CD4-positive, alpha-beta T cell treated with Interleukin-15 for 1 hour (primary cell): ENCODE data around the gene SUSD2.
"Not testable (repeated sequence)": the region's sequence is repeated elsewhere in the genome, so short reads cannot be mapped to it uniquely, and the experiment has no call there.

Experiments used
- DNase-seq: peaks from one replicate; pipeline ENCODE4 v3.0.0-alpha.2; 2020

Gene SUSD2

DNA sequence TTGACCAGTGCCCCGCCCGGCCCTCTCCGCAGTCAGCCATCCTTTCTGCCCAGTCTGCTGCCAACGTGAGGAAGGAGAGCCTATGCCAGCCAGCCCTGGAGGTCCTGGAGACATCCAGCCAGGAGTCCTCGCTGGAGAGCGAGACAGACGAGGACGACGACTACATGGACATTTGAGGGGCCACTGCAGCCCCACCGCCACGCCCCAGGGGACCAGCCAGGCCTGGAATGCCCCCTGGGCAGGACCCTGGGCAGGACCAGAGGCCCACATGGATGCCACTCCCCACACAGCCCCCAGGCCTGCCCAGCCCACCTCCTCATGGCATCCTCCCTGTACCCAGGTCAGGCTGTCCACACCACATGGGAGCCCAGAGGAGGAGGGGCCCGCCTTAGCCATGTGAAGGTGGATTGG lies 3.3 kb upstream of the SUSD2 start:
- DNase-seq, result no peak

DNA sequence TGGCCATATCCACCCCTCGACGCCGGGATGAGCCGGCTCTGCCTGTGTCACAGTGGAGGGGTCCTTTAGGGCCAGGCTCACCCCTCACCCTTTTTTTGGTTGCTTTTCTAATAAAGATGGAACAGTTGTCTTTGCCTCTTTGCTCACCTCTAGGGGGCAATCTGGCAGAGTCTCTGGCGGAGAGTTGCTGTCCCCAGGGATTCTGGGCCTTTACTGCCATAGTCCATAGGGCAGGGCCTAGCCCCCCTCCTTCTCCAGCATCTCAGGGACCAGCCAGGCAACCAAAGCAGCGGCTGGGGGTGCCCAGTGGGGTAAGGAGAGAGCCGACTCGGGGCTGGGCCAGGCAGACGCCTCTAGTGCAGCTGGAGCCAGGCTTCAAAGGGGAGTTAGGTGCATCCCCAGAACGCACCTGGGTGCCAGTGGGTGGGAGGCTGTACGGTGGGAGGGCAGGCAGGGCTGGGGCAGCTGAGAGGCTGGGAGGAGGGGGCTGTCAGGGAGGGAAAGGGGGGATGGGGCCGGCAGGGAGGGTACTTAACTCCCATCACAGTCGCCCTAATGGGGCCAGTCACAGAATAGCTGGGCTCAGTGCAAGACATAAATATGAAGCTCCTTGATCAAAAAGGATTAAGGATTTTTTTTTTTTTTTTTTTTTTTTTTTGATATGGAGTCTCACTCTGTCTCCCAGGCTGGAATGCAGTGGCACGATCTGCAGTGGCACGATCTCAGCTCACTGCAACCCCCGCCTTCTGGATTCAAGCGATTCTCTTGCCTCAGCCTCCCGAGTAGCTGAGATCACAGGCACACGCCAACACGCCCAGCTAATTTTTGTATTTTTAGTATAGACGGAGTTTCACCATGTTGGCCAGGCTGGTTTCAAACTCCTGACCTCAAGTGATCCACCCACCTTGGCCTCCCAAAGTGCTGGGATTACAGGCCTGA lies 2.5 kb upstream of the SUSD2 start:
- no peak for DNase-seq

DNA sequence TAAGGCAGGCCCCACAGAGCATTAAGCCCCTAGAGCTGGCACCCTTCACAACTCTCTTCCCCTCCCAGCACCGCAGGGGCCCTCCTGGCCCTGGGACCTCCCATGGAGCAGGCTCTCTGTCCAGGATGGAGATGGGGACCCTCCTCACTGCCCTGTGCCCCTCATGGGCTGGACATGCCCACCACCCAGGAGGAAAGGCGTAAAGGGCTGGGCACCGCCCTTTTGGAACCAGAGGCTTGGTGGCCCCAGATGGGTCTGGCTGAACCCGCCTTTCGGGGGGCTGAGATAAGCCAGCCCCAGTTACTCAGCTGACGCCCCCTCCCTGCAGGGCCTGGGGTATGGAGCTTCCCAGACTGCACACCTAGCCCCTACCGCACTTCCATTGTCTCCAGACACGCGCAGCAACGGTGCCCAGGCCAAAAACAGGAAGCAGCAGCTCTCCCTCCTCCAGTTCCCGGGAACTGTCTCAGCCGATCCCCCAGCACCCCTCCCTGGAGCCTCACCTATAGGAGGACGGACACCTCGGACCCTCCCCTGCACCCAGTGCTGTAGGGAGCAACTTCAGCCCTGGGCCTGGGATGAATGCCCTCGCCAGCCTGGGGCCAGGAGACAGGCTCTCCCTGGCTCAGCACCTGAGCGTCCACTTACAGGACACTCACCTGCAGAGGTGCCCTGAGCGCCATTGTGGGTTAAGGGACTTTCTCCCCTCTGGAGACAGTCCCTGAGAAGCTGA lies 1.6 kb upstream of the SUSD2 start:
- no peak for DNase-seq

DNA sequence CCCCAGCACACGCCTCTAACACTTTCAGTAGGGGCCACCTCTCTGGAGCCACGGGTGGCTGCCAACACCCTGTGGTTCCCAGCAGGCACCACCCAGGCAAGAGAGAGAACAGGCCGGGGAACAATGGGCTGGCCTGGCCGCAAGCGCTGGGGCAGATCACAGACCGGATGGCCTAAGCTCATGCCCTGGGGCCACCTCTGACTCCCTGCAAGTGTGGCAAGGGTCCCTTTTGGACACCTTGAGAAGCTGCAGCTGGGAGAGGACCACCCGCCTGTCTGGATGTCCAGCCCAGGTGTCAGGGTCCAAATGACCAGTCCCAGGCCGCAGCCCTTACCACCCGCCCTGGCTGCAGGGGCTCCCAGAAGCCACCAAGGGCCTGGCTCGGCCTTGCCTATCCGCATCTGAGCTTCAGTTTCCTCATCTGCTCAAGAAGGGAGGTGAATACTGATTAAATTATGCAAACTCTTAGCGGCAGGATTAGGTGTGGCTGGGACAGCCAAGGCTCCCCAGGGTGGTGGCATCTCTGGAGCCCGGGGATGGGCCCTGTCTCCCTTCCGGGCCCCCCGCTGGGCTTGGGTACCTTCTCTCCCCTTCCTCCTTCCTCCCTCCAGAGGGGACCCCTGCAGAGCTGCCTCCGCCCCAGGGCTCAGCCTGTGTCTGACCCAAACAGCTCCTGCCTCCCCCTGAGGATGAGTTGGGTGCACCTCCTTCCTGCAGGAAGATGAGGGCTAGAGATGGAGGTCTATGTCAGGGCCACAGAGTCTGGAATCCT lies 785 bp upstream of the SUSD2 start:
- no peak for DNase-seq

DNA sequence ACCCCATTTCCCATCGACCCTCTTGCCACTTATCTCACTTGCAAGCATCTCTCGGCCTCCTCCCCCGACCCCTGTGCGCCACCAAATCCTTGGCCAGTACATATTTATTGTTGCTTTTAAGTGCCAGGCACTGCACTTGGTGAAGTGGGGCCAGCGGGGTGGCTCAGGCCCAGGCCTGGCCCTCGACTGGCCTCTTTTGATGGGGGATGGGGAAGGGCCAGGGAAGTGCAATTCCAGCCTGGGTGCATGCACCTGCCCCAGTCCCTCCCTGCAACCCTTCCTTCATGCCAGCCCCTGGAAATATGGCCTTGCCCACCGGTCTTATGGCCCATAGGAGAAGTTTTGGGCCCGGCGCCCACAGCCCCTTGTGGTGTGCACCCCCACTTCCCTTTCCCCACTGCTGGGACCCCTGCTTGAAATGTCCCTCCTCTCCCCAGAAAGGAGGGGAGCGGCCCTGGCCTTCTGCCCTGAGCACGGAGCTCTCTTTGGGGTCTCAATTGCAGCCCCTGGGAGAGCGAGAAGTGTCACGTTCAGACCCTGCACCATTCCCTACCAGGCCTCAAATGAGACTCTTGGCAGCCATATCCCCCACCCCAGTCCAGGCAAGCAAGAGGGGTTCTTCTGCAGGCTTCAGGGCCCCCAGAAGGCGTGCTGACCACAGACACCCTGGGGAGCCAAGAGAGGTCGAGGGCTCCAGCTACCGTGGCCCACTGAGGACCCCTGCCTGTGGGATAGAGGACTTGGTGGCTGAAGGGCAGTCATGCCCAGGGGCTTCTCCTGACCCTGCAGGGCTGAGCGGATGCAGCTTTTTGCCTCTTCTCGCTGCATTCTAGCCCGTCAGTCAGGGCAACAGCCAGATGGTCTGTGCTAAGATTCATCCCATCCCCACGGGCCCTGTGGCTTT lies 961 bp downstream of the SUSD2 start:
- no peak for DNase-seq

DNA sequence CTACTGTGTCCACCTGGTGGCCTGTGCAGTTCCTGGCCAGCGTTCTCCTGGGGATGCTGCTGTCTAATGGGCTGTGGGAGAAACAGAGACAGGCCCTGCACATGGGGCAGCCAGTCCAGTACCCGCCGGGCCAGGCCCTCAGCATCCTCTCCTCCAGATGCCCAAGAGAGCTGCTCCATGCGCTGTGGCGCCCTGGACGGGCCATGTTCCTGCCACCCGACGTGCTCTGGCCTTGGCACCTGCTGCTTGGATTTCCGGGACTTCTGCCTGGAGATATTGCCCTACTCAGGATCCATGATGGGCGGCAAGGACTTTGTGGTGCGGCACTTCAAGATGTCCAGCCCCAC lies 1.6 kb downstream of the SUSD2 start:
- DNase-seq, result not testable (repeated sequence)

DNA sequence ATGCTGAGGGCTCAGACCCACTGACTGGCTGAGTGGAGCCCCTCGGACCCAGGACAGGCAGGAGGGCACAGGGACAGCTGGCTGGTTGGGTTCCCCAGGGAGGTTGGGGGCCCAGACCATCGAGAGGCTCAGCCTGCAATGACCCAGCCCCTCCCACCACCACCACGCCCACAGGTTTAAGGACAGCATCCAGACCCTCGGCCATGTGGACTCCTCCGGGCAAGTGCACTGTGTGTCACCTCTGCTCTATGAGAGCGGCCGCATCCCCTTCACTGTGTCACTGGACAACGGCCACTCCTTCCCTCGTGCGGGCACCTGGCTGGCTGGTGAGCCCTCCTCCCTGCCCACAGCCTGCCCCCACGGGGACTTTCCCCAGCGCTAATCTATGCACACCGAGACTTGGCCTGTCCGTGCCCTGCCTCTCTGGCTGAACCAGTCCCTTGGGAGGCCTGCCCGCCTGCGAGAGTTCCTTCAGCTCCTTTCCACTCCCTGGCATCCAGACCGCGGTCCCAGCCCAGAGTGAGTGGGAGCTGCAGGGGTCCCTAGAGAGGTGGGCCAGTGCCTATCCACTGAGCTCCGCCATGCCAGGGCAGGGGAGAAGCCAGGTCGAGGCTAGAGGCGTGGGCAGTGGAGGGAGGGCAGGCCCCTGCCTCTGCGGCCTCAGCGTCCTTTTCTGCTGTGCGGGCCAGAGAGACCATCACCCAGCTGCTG lies 2.2 kb downstream of the SUSD2 start:
- no peak for DNase-seq

DNA sequence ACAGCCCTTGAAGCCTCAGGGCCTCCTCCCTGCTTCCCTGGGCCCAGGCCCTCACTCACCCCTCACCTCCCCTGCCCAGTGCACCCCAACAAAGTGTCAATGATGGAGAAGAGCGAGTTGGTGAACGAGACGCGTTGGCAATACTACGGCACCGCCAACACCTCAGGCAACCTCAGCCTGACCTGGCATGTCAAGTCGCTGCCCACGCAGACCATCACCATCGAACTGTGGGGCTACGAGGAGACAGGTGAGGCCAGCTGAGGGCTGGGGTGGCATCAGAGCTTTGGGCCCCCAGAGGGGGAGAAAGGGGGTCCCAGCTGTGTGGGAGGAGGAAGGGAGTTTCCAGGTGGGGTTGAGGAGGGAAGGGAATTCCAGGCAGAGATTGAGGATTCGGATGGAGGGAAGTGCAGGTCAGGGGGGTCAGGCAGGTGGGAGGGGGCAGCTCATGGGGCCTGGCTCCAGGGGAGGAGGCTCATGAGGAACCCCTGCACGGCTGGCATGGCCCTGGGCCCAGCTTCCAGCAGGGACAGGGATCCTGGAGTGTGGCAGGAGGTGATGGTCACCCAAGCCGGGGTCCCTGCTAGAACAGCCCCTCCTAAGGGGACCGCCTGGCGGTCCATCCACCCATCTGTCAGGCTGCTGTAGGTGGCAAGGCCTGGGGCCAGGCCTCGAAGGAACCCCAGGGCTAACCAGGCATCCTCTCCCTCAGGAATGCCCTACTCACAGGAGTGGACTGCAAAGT lies 2.9 kb downstream of the SUSD2 start:
- no peak for DNase-seq

DNA sequence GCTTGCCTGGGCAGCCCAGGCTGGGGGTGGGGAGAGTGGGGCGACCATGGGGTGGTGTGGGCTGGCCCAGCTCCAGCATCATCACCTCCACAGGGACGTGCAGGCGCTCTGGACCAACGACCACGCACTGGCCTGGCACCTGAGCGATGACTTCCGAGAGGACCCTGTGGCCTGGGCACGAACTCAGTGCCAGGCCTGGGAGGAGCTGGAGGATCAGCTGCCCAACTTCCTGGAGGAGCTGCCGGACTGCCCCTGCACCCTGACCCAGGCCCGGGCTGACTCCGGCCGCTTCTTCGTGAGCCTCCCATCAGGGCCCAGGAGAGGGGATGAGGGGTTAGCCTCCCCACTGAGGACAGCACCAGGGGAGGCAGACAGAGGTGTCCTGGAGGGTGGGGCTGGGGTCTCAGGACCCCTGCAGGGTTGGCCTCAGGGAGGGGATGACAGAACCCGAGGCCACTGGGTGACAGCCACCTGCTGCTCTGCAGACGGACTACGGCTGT lies 3.8 kb downstream of the SUSD2 start:
- no peak for DNase-seq

DNA sequence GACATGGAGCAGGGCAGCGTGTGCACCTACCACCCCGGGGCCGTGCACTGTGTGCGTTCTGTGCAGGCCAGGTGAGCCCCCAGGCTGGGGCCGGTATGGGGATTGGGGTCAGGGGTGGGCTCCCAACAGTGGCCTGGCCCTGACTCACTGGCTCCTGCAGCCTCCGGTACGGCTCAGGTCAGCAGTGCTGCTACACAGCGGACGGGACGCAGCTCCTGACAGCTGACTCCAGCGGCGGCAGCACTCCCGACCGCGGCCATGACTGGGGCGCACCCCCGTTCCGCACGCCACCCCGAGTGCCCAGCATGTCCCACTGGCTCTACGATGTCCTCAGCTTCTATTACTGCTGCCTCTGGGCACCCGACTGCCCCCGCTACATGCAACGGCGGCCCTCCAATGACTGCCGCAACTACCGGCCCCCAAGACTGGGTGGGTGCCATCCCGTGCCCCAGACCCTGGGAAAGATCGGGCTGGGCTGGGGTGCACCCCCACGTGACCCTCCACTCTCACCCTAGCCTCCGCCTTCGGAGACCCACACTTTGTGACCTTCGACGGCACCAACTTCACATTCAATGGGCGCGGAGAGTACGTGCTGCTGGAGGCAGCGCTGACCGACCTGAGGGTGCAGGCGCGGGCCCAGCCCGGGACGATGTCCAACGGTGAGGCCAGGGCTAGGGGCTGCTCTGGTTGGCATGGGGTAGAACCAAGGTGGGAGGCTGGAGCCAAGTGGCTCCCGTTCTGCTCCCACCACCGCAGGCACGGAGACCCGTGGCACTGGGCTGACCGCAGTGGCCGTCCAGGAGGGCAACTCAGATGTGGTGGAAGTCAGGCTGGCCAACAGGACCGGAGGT lies 4.4 kb downstream of the SUSD2 start:
- DNase-seq, result no peak

DNA sequence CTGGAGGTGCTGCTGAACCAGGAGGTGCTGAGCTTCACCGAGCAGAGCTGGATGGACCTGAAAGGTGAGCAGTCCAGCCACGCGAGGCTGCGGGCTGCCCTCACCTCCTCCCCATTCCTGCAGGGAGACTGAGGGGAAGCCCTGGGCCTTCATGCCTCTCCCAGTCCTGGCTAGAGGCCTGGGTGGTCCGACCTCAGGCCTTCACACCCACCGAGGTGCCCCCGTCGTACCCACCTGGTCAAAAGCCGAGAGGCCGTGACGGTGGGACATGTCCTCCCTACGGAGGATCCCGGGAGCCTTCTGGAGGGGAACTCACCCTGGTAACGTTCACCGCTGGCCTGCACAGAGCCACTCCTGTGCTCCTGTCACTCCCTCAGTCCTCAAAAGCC lies 5.1 kb downstream of the SUSD2 start:
- DNase-seq, result no peak

DNA sequence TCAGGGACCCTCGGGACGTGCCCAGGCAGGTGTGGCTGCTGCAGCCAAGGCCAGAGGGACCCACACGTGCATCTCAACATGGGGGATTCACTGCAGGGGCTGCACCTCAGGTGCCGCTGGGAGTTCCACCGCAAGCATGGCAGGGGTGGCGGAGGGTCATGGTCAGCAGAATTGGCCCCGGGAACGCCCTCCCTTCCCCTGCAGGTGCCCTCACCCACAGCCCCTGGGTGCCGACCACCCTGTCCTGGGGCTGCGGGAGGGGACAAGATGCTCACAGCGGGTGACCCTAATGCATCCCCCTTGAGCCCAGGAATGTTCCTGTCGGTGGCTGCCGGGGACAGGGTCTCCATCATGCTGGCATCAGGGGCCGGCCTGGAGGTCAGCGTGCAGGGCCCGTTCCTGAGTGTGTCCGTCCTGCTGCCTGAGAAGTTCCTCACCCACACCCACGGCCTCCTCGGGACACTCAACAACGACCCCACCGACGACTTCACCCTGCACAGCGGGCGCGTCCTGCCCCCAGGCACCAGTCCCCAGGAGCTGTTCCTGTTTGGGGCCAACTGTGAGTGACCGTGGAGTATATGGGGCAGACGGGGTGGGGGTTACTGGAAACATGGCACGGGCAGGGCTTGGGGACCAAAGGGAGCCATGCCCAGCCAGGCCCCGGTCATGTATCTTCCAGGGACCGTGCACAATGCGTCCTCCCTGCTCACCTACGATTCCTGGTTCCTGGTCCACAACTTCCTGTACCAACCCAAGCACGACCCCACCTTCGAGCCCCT lies 5.8 kb downstream of the SUSD2 start:
- DNase-seq, result no peak

DNA sequence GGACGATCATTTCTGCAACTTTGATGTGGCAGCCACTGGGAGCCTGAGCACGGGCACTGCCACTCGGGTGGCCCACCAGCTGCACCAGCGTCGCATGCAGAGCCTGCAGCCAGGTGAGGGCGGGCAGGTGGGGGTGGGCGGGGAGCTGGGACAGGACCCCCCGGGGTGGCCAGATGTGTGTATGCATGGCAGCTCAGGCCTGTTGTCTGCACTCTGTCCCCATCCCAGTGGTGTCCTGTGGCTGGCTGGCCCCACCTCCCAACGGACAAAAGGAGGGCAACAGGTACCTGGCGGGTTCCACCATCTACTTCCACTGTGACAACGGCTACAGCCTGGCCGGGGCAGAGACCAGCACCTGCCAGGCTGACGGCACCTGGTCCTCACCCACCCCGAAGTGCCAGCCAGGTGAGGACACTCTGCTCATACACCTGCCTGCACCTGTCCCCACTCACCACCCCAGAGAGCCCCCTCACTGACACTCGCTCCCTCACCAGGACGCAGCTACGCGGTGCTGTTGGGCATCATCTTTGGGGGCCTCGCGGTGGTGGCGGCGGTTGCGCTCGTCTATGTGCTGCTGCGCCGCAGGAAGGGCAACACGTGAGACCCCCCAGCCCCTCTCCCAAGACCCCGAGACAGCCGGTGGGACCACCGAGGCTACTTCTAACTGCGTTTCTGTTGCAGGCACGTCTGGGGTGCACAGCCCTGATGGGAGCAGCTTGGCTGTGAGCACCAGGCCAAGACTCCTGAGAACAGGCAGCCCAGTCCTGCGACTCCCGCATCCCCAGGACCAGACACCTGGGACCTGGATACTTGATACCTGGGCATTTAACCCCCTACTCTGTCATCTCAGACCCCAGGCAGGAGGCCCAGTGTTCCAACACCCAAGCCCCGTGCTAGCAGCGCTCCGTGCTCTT lies 6.7 kb downstream of the SUSD2 start:
- no peak for DNase-seq

DNA sequence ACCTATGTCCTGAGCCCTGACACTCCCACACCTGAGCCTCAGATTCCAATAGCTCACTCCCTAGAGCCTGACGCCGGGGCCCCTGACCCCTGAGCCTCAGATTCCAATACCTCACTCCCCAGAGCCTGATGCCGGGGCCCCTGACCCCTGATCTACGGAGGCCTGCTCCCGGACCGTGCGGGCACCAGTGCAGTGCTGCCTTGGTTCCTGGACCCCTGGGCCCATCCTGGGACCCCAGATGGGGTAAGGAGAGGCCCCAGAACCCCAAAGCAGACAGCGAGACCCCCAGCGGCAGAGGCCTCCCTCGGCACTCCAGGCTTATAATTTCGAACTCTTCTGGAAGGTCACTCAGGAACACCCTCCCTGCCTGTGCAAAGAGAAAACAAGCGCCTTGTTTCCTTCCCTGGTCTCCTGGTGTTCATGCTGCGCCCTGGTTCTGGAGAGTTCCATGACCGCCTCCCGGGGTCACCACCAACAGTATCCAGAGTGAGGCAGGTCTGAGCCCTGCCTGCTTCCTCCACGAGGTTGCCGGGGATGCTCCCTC lies 7.5 kb downstream of the SUSD2 start:
- DNase-seq, result no peak

DNA sequence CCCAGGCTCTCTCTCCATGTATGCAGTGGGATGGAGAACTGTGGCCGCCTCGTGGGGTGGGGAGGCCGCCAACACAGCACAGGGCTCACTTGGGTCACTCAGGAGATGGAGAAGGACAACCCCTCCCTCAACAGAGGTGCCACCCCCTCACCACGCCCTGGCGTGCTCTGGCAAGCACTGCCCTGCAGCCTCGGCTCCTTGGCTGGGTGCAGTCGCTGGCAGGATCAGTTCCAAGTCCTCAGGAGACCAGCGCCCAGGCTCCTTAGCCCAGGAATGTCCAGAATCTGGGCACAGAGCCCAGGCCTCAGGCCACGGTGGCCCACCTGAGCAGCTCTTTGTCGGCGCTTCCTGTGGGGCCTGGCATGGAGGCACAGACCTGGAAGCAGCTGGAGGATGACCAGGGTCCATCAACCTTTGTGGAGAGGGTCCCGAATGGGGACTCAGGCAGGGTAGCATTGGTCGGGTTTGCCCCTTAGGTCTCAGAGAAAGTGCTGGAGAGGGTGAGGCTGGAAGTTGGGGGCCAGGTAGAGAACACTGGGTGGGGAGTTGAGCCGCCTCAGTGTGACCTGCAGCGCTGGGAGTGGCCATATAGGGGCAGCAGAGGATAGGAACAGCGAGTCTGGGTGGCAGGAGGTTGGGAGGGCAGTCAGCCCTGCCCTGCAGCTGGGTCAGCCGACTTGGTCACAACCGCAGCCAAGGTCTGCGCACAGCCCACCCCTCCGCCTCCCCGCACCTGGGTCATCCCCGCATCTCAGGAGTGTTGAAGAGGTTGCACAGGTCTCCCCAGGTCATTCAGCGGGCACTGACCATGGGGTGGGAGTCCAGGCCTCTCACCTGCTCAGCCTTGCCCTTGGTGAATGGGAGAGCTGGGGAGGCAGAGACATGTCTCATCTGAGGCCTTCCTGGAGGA lies 8.2 kb downstream of the SUSD2 start:
- DNase-seq, result peak; percentile 42

DNA sequence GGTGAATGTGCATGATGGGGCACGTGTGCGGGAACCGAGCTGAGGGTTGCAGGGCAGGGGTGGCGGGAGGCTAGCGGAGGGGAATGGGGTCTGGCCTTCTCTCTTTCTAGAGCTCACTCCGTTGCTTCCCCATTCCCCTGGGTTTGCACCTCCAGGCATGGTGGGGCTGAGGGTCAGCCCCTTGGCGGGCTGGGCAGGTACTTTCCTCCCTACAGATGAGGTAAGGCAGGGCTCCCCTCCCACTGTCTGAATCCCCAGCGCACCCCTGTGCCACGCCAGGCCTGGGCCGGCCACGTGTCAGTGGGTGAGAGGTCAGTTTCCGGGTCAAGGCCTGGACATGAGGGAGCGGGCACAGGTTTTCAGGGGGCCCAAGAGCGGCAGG lies 8.9 kb downstream of the SUSD2 start:
- no peak for DNase-seq
